GM10266 (cell line): ENCODE results near the gene TBC1D2B.

Experiments
- DNase-seq: peaks from one replicate; pipeline ENCODE4 v3.0.0; 2012; ENCODE audit errors: extremely low spot score
- TF ChIP-seq, protein P1 (sequence below): IDR thresholded peaks from 2 replicates; pipeline ENCODE4 v1.5.1; 2012; ENCODE audit warnings: mild to moderate bottlenecking, low read depth; ENCODE audit not compliant: control insufficient read depth, insufficient read depth; ENCODE audit errors: missing control alignments

The TBC1D2B gene

GRCh38 chr15:78004919-78005634, 72.4 kb downstream of the TBC1D2B start:
- no peak for DNase-seq
- TF ChIP-seq, protein P1, sequence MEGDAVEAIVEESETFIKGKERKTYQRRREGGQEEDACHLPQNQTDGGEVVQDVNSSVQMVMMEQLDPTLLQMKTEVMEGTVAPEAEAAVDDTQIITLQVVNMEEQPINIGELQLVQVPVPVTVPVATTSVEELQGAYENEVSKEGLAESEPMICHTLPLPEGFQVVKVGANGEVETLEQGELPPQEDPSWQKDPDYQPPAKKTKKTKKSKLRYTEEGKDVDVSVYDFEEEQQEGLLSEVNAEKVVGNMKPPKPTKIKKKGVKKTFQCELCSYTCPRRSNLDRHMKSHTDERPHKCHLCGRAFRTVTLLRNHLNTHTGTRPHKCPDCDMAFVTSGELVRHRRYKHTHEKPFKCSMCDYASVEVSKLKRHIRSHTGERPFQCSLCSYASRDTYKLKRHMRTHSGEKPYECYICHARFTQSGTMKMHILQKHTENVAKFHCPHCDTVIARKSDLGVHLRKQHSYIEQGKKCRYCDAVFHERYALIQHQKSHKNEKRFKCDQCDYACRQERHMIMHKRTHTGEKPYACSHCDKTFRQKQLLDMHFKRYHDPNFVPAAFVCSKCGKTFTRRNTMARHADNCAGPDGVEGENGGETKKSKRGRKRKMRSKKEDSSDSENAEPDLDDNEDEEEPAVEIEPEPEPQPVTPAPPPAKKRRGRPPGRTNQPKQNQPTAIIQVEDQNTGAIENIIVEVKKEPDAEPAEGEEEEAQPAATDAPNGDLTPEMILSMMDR: no peak

- DNase-seq: peak; percentile 70
- TF ChIP-seq, protein P1: no peak
Measured at GRCh38 chr15:78004222-78004727, 73.2 kb downstream of the TBC1D2B start.

DNA sequence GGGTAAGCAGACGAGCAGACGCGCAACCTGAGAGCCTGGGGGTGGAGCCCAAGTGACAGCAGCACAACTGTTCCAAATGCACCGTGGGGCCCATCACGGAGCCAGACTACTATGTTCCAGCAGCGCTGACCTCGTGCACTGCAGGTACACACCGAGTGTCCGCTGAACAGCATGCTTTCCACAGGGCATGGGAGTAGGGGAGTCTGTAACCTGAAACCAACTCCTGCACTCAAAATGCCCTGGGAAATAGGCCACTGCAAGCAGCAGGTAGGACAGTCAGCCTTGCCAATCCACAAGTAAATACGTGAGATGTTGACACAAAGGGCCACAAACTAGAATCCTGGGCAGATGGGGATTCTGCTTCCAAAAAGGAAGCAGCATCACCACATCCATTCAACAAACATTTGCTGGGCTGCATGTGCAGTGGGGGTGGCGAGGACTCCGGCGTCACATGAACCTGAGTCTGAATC, 73.9 kb downstream of the TBC1D2B start:
- no peak for DNase-seq
- TF ChIP-seq, protein P1: no peak

DNA sequence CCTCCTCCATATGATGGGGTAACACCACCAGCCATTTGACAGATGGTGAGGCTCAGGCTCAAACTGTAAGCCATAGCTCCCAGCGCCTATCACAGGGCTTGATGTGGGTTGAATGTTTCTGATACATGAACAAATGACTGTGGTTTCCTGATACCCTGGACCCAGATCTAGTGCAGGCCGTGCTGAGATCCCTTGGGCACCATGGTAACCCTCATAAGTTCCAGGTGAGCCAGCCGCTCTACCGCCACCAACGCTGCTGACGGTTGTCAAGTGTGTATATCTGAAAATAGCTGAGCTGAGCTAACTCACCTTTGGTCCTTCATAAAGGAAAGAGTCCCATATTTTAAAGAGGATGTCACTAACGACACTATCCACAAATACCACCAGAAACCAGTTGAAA, 74.5 kb downstream of the TBC1D2B start:
- no peak for DNase-seq
- TF ChIP-seq, protein P1: no peak

- TF ChIP-seq, protein P1: no peak
- no peak for DNase-seq
Measured at GRCh38 chr15:78001656-78002055, 75.9 kb downstream of the TBC1D2B start.

DNA sequence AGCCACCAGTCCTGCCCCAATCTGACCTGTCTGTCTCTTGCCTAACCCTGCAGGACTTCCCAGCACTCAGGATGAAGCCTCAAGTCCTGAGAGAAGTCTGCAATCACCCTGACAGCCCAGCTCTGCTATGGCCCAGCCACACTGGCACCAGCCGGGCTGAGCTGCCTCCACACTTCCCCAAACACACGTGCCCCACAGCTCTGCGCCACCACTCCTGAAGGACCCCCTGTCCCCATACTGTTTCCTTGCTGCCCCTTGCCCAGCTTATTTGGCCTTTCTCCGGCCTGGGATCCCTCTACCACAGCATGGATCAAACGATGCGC, 76.6 kb downstream of the TBC1D2B start:
- TF ChIP-seq, protein P1: no peak

More for the DNA sequence above, 76.6 kb downstream of the TBC1D2B start:
- DNase-seq: no peak
